GM18861 (cell line): ENCODE data around the gene MATN4.

ENCODE experiments used
- ATAC-seq: cut with Tn5 transposase; IDR thresholded peaks from one replicate; pipeline ENCODE4 v1.9.1; 2021; ENCODE audit not compliant: unreplicated experiment

MATN4 gene

DNA sequence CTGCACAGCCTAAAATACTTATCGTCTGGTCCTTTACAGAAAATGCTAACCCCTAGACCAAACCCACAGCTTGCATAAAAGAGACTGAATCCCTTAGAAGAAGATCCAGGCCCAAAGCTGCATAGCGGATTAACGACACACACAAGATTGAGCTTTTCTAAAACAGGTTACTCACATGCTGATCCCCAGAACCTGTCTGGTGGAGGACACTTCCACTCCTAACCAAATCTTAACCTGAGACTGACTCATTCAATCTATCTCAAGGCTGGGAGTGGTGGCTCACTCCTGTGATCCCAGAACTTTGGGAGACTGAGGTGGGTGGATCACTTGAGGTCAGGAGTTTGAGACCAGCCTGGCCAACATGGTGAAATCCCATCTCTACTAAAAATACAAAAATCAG is 50.9 kb downstream of the MATN4 start:
- ATAC-seq, result no peak

DNA sequence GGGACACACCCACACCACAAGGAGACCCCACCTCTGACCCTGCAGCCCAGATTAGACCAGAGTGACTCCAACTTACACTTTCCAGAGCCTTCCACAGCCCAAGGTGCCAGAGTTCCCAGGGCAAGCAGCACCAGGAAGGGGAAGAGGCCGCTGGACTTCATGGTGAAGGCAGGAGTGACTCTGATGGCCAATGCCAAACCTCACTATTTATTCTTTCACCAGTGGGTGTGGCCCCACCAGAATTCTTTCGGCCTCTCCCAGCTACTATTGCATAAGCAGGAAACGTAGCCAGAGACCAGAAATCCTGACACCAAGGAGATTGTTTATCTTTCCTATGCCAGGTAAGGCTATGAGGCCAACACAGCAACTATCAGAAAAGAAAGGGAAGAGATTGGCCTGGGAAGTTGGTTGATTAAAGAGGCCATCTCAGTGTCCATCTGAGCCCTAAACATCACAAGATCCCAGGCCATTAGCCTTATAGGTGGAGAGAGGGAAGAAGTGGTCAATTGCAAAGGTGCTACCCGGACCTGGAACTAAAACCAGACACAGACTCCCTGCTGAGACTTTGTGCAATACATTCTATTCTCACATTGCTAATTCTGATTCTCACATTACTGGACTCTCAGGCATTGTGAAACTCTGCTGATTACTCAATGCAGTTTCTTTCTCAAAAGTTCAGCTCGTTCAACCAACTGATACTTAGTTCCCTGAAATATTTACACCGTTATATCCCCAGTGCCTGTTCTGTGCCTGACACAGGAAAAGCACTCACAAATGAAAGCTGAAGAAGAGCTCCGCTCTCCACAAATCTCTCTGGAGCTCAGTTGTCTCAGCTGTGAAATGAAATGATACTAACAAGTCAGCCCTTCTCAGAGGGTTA is 53.5 kb downstream of the MATN4 start, which contains the start of gene SLPI:
TSS of gene SLPI (minus strand) at position 182 of the 880 bp plus-strand sequence. CDS start at position 161, 21 bp downstream.
- ATAC-seq, result no peak

DNA sequence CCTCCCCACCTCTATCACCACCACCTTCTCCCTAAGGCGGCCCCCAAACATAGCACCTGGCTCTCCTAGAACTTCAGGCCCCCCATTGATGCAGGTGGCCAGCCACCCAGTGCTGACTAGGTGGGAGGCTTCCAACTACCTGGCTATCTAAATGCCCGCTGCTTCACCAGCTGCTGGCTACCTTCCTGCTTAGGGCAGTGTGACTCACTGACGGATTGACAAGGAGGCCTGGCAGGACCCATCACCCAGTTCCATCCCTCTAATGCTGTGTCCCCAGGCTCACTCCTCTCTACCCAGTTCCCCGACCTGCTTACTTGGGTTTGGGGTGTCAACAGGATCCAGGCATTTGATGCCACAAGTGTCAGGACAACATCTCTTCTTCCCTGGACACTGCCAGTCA is 54.8 kb downstream of the MATN4 start:
- ATAC-seq, result no peak

DNA sequence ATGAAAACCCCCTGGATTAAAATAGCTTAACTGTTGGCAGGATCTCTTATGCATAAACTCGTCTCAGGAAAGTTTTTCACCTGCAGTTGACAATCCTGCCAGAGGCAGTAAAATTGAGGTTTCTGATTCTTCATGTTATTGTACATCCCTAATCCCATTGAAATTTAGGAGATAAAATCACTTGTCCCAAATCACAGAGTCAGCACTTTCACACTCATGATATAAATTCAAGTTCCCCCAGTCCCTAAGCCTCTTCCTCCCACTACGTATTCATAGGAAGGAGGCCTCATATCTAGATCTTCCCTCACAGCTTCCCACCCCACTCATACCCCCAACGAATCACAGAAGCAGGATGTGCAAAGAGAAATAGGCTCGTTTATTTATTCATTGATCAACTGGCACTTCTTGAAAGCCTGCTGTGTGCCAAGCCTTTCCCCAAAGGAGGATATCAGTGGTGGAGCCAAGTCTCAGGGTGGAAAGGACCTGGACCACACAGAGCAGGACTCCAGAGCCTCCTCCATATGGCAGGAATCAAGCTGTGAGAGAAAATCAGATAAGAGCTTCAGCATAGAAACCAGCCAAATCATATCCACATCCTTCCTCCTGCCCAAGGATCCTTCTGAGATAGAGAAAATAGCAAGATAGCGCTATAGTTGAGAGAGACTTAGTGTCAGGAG is 56.1 kb downstream of the MATN4 start:
- no peak for ATAC-seq

DNA sequence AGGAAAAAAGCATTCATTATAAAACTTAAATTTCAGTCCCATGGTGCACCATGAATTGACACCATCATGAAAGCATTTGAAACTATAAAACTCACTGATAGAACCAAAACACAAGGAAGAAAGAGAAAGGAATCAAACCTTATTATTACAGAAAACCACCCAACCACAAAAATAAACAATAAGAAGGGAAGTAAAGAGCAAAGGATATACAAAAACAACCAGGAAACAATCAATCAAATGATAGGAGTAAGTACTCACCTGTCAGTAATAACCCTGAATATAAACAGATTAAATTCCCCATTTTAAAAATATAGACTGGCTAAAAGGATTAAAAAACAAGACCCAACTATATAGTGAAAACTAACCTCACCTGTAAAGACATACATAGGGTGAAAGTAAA is 59.5 kb downstream of the MATN4 start:
- ATAC-seq, result no peak

DNA sequence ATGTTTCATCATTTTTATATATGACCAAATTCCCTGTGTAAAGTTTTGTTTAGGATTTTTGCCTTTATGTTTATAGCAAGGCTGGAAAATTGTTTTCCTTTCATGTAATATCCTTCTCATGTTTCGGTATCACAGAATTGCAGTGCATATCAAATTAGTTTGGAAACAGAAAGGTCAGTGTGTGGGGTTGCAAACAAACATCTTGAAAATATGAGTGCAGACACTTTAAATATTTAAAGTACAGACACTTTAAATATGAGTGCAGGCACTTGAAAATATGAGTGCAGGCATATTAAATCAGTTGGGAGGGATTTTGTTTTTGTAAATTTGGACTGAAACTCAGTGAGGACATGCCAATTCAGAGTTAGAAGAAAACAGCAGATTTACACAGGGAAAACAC is 60.2 kb downstream of the MATN4 start:
- no peak for ATAC-seq

DNA sequence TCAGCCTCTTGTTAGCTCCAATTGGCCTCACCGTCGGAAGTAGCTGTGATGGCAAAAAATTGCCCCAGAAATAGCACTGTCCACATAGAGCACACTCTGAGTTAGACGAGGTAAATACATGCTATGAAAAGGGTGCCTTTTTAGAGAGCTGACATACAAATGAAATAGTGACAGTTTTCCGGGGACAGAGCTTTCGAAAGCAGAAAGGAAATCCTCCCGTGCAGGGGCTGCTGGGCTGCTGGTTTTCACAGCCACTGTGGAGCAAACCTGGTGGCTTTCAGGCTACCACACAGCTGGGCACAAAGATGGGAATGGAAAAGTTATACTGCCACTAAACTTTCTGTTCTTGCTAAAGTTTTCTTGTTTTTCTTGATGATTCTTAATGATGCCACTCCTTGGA is 62.0 kb downstream of the MATN4 start:
- no peak for ATAC-seq
